ENCODE measurements around the gene NFATC2.

The NFATC2 gene

GRCh38 chr20:51495291-51495690 lies 47.2 kb downstream of the NFATC2 start:
- WGBS (ENCODE audit: extremely low coverage, insufficient coverage, low lambda C conversion rate), result no CpG with 5 or more reads among the region's 4 CpGs

GRCh38 chr20:51494241-51495110 lies 48.0 kb downstream of the NFATC2 start:
- DNase-seq, result no peak
- H3K4me2 ChIP-seq (ENCODE audit: low read length), result no peak overlapping the region
- H2BK5ac ChIP-seq (ENCODE audit: low read length), result no peak overlapping the region
- peak overlapping the region; percentile 17 for H3K56ac ChIP-seq (ENCODE audit: low read length)
- H4K5ac ChIP-seq (ENCODE audit: low read length), result no peak overlapping the region
- peaks cover 7% of the 10 kb centered on the region for H3K4me1 ChIP-seq (ENCODE audit: control insufficient read depth, low read depth, low read length)
- H3K9ac ChIP-seq (ENCODE audit: low read length), result no peak overlapping the region
- no peak overlapping the region for H4K8ac ChIP-seq (ENCODE audit: low read depth, low read length)
- H2BK15ac ChIP-seq (replicated peaks; ENCODE audit: low read depth), result no peak overlapping the region
- H3K27me3 ChIP-seq (ENCODE audit: insufficient read depth, low read length, poor library complexity), result no peaks in the 10 kb centered on the region
- no peak overlapping the region for H2AK5ac ChIP-seq (ENCODE audit: low read length)
- no peak overlapping the region for H3K18ac ChIP-seq (ENCODE audit: low read length)
- WGBS (ENCODE audit: extremely low coverage, insufficient coverage, low lambda C conversion rate), result no CpG with 5 or more reads among the region's 16 CpGs
- H3K4ac ChIP-seq (ENCODE audit: low read depth, low read length), result no peak overlapping the region
- H3K36me3 ChIP-seq (ENCODE audit: control insufficient read depth, insufficient read depth, low read length), result no peaks in the 10 kb centered on the region
- no peaks in the 10 kb centered on the region for H3K79me2 ChIP-seq (ENCODE audit: control insufficient read depth, insufficient read depth, low read length)
- no peak overlapping the region for H3K27ac ChIP-seq (ENCODE audit: low read depth, low read length)
- H2BK120ac ChIP-seq (ENCODE audit: low read depth, low read length), result no peak overlapping the region
- H3K23ac ChIP-seq (ENCODE audit: low read length), result no peak overlapping the region
- no peaks in the 10 kb centered on the region for H3K79me1 ChIP-seq (ENCODE audit: low read length)
- no peak overlapping the region for H3K4me3 ChIP-seq (ENCODE audit: low read length)

More at GRCh38 chr20:51495291-51495690, 47.2 kb downstream of the NFATC2 start:
- Histone ChIP-seq H3K79me2 (ENCODE audit: control insufficient read depth, insufficient read depth, low read length) (no peaks in the 10 kb centered on the region), H3K4me3 (ENCODE audit: low read length) (no peak overlapping the region), H2BK120ac (ENCODE audit: low read depth, low read length) (no peak overlapping the region), H2BK5ac (ENCODE audit: low read length) (no peak overlapping the region), H3K4me2 (ENCODE audit: low read length) (no peak overlapping the region), H4K8ac (ENCODE audit: low read depth, low read length) (no peak overlapping the region), H3K56ac (ENCODE audit: low read length) (no peak overlapping the region), H3K27ac (ENCODE audit: low read depth, low read length) (no peak overlapping the region), H3K27me3 (ENCODE audit: insufficient read depth, low read length, poor library complexity) (no peaks in the 10 kb centered on the region), H3K4me1 (ENCODE audit: control insufficient read depth, low read depth, low read length) (peaks cover 7% of the 10 kb centered on the region), H3K4ac (ENCODE audit: low read depth, low read length) (no peak overlapping the region), H2AK5ac (ENCODE audit: low read length) (peak overlapping the region; percentile 71), H3K36me3 (ENCODE audit: control insufficient read depth, insufficient read depth, low read length) (no peaks in the 10 kb centered on the region), H3K79me1 (ENCODE audit: low read length) (no peaks in the 10 kb centered on the region), H3K9ac (ENCODE audit: low read length) (no peak overlapping the region), H3K23ac (ENCODE audit: low read length) (no peak overlapping the region), H2BK15ac (replicated peaks; ENCODE audit: low read depth) (no peak overlapping the region), H3K18ac (ENCODE audit: low read length) (no peak overlapping the region), H4K5ac (ENCODE audit: low read length) (no peak overlapping the region)
- no peak for DNase-seq

- no peak overlapping the region for H2BK120ac ChIP-seq (ENCODE audit: low read depth, low read length)
- peaks cover 7% of the 10 kb centered on the region for H3K4me1 ChIP-seq (ENCODE audit: control insufficient read depth, low read depth, low read length)
- H2BK5ac ChIP-seq (ENCODE audit: low read length), result no peak overlapping the region
- H4K8ac ChIP-seq (ENCODE audit: low read depth, low read length), result no peak overlapping the region
- no peaks in the 10 kb centered on the region for H3K27me3 ChIP-seq (ENCODE audit: insufficient read depth, low read length, poor library complexity)
- no peaks in the 10 kb centered on the region for H3K79me1 ChIP-seq (ENCODE audit: low read length)
- H3K9ac ChIP-seq (ENCODE audit: low read length), result no peak overlapping the region
- H3K27ac ChIP-seq (ENCODE audit: low read depth, low read length), result no peak overlapping the region
- no peak overlapping the region for H3K18ac ChIP-seq (ENCODE audit: low read length)
- H3K36me3 ChIP-seq (ENCODE audit: control insufficient read depth, insufficient read depth, low read length), result no peaks in the 10 kb centered on the region
- WGBS (ENCODE audit: extremely low coverage, insufficient coverage, low lambda C conversion rate), result no CpG with 5 or more reads among the region's 10 CpGs
- H3K4me2 ChIP-seq (ENCODE audit: low read length), result no peak overlapping the region
- H2BK15ac ChIP-seq (replicated peaks; ENCODE audit: low read depth), result no peak overlapping the region
- no peak overlapping the region for H2AK5ac ChIP-seq (ENCODE audit: low read length)
- no peak overlapping the region for H3K23ac ChIP-seq (ENCODE audit: low read length)
- no peak overlapping the region for H3K56ac ChIP-seq (ENCODE audit: low read length)
- H4K5ac ChIP-seq (ENCODE audit: low read length), result no peak overlapping the region
- H3K79me2 ChIP-seq (ENCODE audit: control insufficient read depth, insufficient read depth, low read length), result no peaks in the 10 kb centered on the region
- H3K4me3 ChIP-seq (ENCODE audit: low read length), result no peak overlapping the region
- no peak overlapping the region for H3K4ac ChIP-seq (ENCODE audit: low read depth, low read length)
- DNase-seq, result no peak
Observed at GRCh38 chr20:51493346-51493791, 49.1 kb downstream of the NFATC2 start.

- Histone ChIP-seq H2AK5ac (ENCODE audit: low read length) (no peak overlapping the region), H4K5ac (ENCODE audit: low read length) (no peak overlapping the region), H3K4me2 (ENCODE audit: low read length) (no peak overlapping the region), H3K36me3 (ENCODE audit: control insufficient read depth, insufficient read depth, low read length) (no peaks in the 10 kb centered on the region), H3K23ac (ENCODE audit: low read length) (no peak overlapping the region), H3K9ac (ENCODE audit: low read length) (no peak overlapping the region), H3K4me1 (ENCODE audit: control insufficient read depth, low read depth, low read length) (peaks cover 7% of the 10 kb centered on the region), H3K27ac (ENCODE audit: low read depth, low read length) (no peak overlapping the region), H2BK120ac (ENCODE audit: low read depth, low read length) (no peak overlapping the region), H3K56ac (ENCODE audit: low read length) (no peak overlapping the region), H4K8ac (ENCODE audit: low read depth, low read length) (no peak overlapping the region), H3K18ac (ENCODE audit: low read length) (peak overlapping the region; percentile 34), H3K4me3 (ENCODE audit: low read length) (no peak overlapping the region), H3K79me1 (ENCODE audit: low read length) (no peaks in the 10 kb centered on the region), H3K27me3 (ENCODE audit: insufficient read depth, low read length, poor library complexity) (no peaks in the 10 kb centered on the region), H3K4ac (ENCODE audit: low read depth, low read length) (peak overlapping the region; percentile 29), H3K79me2 (ENCODE audit: control insufficient read depth, insufficient read depth, low read length) (no peaks in the 10 kb centered on the region), H2BK15ac (replicated peaks; ENCODE audit: low read depth) (no peak overlapping the region), H2BK5ac (ENCODE audit: low read length) (no peak overlapping the region)
- WGBS (ENCODE audit: extremely low coverage, insufficient coverage, low lambda C conversion rate), result no CpG with 5 or more reads among the region's 47 CpGs
- DNase-seq, result peak; percentile 29
Observed at GRCh38 chr20:51492167-51493092, 50.1 kb downstream of the NFATC2 start.

- Histone ChIP-seq H3K23ac (ENCODE audit: low read length) (no peak overlapping the region), H3K4ac (ENCODE audit: low read depth, low read length) (no peak overlapping the region), H2BK15ac (replicated peaks; ENCODE audit: low read depth) (no peak overlapping the region), H3K27ac (ENCODE audit: low read depth, low read length) (no peak overlapping the region), H3K56ac (ENCODE audit: low read length) (no peak overlapping the region), H4K8ac (ENCODE audit: low read depth, low read length) (no peak overlapping the region), H3K79me2 (ENCODE audit: control insufficient read depth, insufficient read depth, low read length) (no peaks in the 10 kb centered on the region), H3K79me1 (ENCODE audit: low read length) (no peaks in the 10 kb centered on the region), H3K36me3 (ENCODE audit: control insufficient read depth, insufficient read depth, low read length) (no peaks in the 10 kb centered on the region), H3K4me2 (ENCODE audit: low read length) (no peak overlapping the region), H3K9ac (ENCODE audit: low read length) (no peak overlapping the region), H3K4me1 (ENCODE audit: control insufficient read depth, low read depth, low read length) (peaks cover 7% of the 10 kb centered on the region), H3K27me3 (ENCODE audit: insufficient read depth, low read length, poor library complexity) (no peaks in the 10 kb centered on the region), H2AK5ac (ENCODE audit: low read length) (no peak overlapping the region), H3K4me3 (ENCODE audit: low read length) (no peak overlapping the region), H3K18ac (ENCODE audit: low read length) (no peak overlapping the region), H2BK5ac (ENCODE audit: low read length) (no peak overlapping the region), H4K5ac (ENCODE audit: low read length) (no peak overlapping the region), H2BK120ac (ENCODE audit: low read depth, low read length) (no peak overlapping the region)
- no CpG with 5 or more reads among the region's 11 CpGs for WGBS (ENCODE audit: extremely low coverage, insufficient coverage, low lambda C conversion rate)
- no peak for DNase-seq
Observed at GRCh38 chr20:51491393-51491792, 51.1 kb downstream of the NFATC2 start.
